Measurements from ENCODE around the gene BCOR.

BCOR gene

GRCh38 chrX:40097504-40098263, at the start of gene BCOR:
Gene BCOR, minus strand, starts transcription at chrX:40097958. Its CDS starts 20,029 bp downstream, at chrX:40077929.
- peak; percentile 68 for DNase-seq

- DNase-seq = no peak
These were observed 49.6 kb upstream of the BCOR start for GRCh38 chrX:40147126-40147952.

- DNase-seq = no peak
These were observed 48.7 kb upstream of the BCOR start for GRCh38 chrX:40146262-40147125.

GRCh38 chrX:40145923-40146261, 48.1 kb upstream of the BCOR start:
- no peak for DNase-seq

GRCh38 chrX:40145001-40145922, 47.5 kb upstream of the BCOR start:
- no peak for DNase-seq

- DNase-seq = no peak
These were observed 46.8 kb upstream of the BCOR start for GRCh38 chrX:40144576-40144975.

- DNase-seq = no peak
These were observed 46.2 kb upstream of the BCOR start for GRCh38 chrX:40143987-40144386.

- no peak for DNase-seq
These were observed 45.2 kb upstream of the BCOR start for GRCh38 chrX:40143001-40143400.

- DNase-seq = no peak
These were observed 44.7 kb upstream of the BCOR start for GRCh38 chrX:40142417-40142816.

- DNase-seq = no peak
These were observed 43.1 kb upstream of the BCOR start for GRCh38 chrX:40140706-40141499.

- no peak for DNase-seq
These were observed 35.0 kb upstream of the BCOR start for GRCh38 chrX:40132751-40133150.

GRCh38 chrX:40131654-40132337, 34.0 kb upstream of the BCOR start:
- no peak for DNase-seq

GRCh38 chrX:40130207-40130606, 32.4 kb upstream of the BCOR start:
- DNase-seq = no peak

- DNase-seq = no peak
These were observed 29.3 kb upstream of the BCOR start for GRCh38 chrX:40127052-40127451.

GRCh38 chrX:40122487-40122886, 24.7 kb upstream of the BCOR start:
- no peak for DNase-seq

GRCh38 chrX:40121618-40122017, 23.9 kb upstream of the BCOR start:
- DNase-seq = no peak

GRCh38 chrX:40120838-40121580, 23.3 kb upstream of the BCOR start:
- no peak for DNase-seq

GRCh38 chrX:40117715-40118285, 20.0 kb upstream of the BCOR start:
- no peak for DNase-seq

- no peak for DNase-seq
These were observed 19.2 kb upstream of the BCOR start for GRCh38 chrX:40116925-40117324.

- no peak for DNase-seq
These were observed 15.2 kb upstream of the BCOR start for GRCh38 chrX:40112996-40113395.
